Rectal smooth muscle tissue (tissue), 1 donor: ENCODE data around the gene SRGAP2.
"Not testable (repeated sequence)": the region's sequence is repeated elsewhere in the genome, so short reads cannot be mapped to it uniquely, and the experiment has no call there.

Source experiments
- H3K27ac ChIP-seq: one replicate; pipeline ENCODE4 v1.7.0; 2013; ENCODE audit warnings: low read depth, low read length, inconsistent platforms
- H3K27me3 ChIP-seq: one replicate; pipeline ENCODE4 v1.7.0; 2013; ENCODE audit warnings: low read length; ENCODE audit not compliant: control insufficient read depth, insufficient read depth
- H3K36me3 ChIP-seq: one replicate; pipeline ENCODE4 v1.7.0; 2013; ENCODE audit warnings: low read length; ENCODE audit not compliant: control insufficient read depth, insufficient read depth
- H3K4me1 ChIP-seq: one replicate; pipeline ENCODE4 v1.7.0; 2013; ENCODE audit warnings: low read length; ENCODE audit not compliant: control insufficient read depth, insufficient read depth
- H3K4me3 ChIP-seq: one replicate; pipeline ENCODE4 v1.7.0; 2013; ENCODE audit warnings: low read length
- H3K9ac ChIP-seq: one replicate; pipeline ENCODE4 v1.7.0; 2013; ENCODE audit warnings: low read length

SRGAP2 gene

DNA sequence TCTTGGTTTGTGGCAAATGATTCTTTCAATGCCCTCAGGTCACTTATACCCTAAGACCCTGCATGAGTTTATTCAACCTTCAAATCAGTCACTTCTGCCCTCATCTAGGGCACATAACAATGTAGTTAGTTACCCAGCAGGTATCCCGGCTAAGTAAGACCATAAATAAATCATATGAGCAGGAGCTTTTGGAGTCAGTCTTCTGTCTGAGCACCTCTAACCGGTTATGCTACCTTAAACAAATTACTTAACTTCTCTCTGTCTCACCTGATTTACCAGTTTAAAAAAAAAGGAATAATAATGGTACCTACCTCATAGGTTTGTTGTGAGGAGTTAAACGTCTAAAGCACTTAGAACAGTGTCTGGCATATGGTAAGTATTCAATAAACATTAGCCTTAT lies 17.6 kb upstream of the SRGAP2 start:
- H3K4me3 ChIP-seq, H3K9ac ChIP-seq, H3K4me1 ChIP-seq, H3K36me3 ChIP-seq, H3K27me3 ChIP-seq, H3K27ac ChIP-seq: not testable (repeated sequence)

DNA sequence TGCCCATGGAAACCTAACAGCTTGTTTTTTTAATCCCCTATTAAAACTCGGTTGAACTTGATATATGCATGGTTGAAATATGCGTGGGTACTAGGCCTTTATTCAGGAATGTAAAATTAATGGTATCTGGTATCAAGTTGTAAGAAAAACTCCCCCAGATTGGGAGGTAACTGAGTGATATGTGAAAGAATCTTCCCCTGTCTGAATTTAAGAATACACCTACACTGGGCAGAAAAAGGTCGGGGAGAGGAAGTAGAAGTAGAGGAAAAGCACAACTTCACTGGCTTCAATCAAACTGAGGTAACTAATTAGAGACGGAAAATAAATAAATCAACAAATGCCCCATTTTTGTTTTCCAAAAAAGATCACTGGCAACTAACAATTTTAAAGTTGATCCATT lies 16.5 kb upstream of the SRGAP2 start:
- not testable (repeated sequence) for H3K36me3 ChIP-seq, H3K4me1 ChIP-seq, H3K4me3 ChIP-seq, H3K27ac ChIP-seq, H3K27me3 ChIP-seq, H3K9ac ChIP-seq

DNA sequence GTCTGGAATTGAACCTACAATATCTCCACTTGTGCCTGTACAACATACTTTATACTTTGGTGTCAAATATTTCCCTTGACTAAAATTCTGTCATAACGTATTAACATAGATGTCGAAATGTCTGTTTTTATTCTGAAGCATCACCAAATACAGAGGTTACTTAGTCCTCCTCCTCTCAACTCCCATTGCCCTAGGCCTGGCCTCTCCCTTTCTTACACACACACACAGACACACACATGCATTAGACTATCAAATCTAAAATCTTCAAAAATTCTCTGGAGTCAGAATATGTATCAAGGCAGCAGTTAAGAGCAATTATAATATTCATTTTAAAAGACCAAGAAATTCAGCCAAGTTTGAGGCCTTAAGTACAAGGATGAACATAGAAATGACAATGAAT lies 8.2 kb upstream of the SRGAP2 start:
- not testable (repeated sequence) for H3K4me1 ChIP-seq, H3K27me3 ChIP-seq

GRCh38 chr1:206196748-206197424 lies 6.5 kb upstream of the SRGAP2 start:
- not testable (repeated sequence) for H3K4me1 ChIP-seq, H3K36me3 ChIP-seq, H3K9ac ChIP-seq, H3K27ac ChIP-seq, H3K27me3 ChIP-seq, H3K4me3 ChIP-seq

More for the DNA sequence above, 8.2 kb upstream of the SRGAP2 start:
- H3K36me3 ChIP-seq, H3K9ac ChIP-seq, H3K4me3 ChIP-seq, H3K27ac ChIP-seq: not testable (repeated sequence)

GRCh38 chr1:206202789-206203363 lies 465 bp upstream of the SRGAP2 start, which contains the start of gene FAM72A:
Gene FAM72A, minus strand, starts transcription at chr1:206202839. Its CDS starts 814 bp downstream, at chr1:206202025.
- not testable (repeated sequence) for H3K27me3 ChIP-seq, H3K36me3 ChIP-seq, H3K4me1 ChIP-seq, H3K9ac ChIP-seq
- Histone ChIP-seq H3K27ac (peak within 1 kb of the TSS; percentile 55), H3K4me3 (peak within 1 kb of the TSS; percentile 48)

DNA sequence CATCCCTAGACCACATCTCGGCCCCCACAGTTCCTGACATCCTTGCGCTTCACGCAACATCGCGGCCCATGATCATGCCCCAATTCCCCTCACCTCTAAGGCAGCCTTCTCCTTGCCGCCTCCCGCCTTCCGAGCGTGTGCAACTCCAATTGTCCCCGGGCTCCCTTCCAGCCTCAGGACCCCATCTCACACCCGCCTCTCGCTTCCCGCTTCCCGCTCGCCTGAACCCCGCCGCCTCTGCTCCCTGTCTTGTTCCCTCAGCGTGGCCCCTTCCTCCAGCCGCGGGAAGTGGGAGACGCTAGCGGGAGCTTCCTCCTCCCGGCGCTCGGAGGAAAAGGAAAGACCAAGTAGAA lies 794 bp downstream of the SRGAP2 start:
- not testable (repeated sequence) for H3K9ac ChIP-seq, H3K27me3 ChIP-seq, H3K27ac ChIP-seq, H3K36me3 ChIP-seq, H3K4me1 ChIP-seq, H3K4me3 ChIP-seq

GRCh38 chr1:206204871-206205270 lies 1.5 kb downstream of the SRGAP2 start:
- H3K27ac ChIP-seq, H3K4me1 ChIP-seq, H3K36me3 ChIP-seq, H3K4me3 ChIP-seq, H3K9ac ChIP-seq, H3K27me3 ChIP-seq: not testable (repeated sequence)

- not testable (repeated sequence) for H3K27ac ChIP-seq, H3K36me3 ChIP-seq, H3K4me3 ChIP-seq
Observed at GRCh38 chr1:206205569-206205968, 2.2 kb downstream of the SRGAP2 start.

GRCh38 chr1:206210802-206211201 lies 7.5 kb downstream of the SRGAP2 start:
- not testable (repeated sequence) for H3K4me3 ChIP-seq, H3K27ac ChIP-seq, H3K9ac ChIP-seq, H3K4me1 ChIP-seq, H3K36me3 ChIP-seq, H3K27me3 ChIP-seq

More at GRCh38 chr1:206205569-206205968, 2.2 kb downstream of the SRGAP2 start:
- not testable (repeated sequence) for H3K27me3 ChIP-seq, H3K4me1 ChIP-seq, H3K9ac ChIP-seq

GRCh38 chr1:206215600-206216392 lies 12.5 kb downstream of the SRGAP2 start:
- H3K4me3 ChIP-seq, H3K27ac ChIP-seq, H3K27me3 ChIP-seq, H3K4me1 ChIP-seq, H3K9ac ChIP-seq, H3K36me3 ChIP-seq: not testable (repeated sequence)

- H3K27me3 ChIP-seq, H3K27ac ChIP-seq, H3K9ac ChIP-seq, H3K4me1 ChIP-seq, H3K36me3 ChIP-seq, H3K4me3 ChIP-seq: not testable (repeated sequence)
Observed at GRCh38 chr1:206218285-206218684, 14.9 kb downstream of the SRGAP2 start.

- not testable (repeated sequence) for H3K4me3 ChIP-seq, H3K36me3 ChIP-seq, H3K27ac ChIP-seq, H3K9ac ChIP-seq, H3K4me1 ChIP-seq, H3K27me3 ChIP-seq
Observed at GRCh38 chr1:206218765-206219164, 15.4 kb downstream of the SRGAP2 start.
